ENCODE results near the gene TNFAIP8L1.

DNA sequence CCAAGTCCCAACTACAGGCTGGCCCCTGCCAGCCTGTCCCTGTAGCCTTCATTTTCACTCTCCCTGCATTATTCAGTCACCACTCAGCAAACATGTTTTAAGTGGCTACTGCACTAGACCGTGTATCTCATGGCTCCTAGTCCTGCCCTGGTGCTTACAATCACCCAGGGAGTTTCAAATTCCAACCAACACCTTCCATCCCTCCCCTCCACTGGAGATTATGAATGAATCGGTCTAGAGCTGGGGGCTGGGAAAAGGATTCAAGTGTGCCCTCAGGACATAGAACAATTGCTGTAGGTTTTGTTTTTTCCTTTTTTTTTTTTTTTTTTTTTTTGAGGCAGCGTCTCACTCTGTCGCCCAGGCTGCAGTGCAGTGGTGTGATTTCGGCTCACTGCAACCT, 15.0 kb upstream of the TNFAIP8L1 start:
- TF ChIP-seq, protein P1, sequence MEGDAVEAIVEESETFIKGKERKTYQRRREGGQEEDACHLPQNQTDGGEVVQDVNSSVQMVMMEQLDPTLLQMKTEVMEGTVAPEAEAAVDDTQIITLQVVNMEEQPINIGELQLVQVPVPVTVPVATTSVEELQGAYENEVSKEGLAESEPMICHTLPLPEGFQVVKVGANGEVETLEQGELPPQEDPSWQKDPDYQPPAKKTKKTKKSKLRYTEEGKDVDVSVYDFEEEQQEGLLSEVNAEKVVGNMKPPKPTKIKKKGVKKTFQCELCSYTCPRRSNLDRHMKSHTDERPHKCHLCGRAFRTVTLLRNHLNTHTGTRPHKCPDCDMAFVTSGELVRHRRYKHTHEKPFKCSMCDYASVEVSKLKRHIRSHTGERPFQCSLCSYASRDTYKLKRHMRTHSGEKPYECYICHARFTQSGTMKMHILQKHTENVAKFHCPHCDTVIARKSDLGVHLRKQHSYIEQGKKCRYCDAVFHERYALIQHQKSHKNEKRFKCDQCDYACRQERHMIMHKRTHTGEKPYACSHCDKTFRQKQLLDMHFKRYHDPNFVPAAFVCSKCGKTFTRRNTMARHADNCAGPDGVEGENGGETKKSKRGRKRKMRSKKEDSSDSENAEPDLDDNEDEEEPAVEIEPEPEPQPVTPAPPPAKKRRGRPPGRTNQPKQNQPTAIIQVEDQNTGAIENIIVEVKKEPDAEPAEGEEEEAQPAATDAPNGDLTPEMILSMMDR (optimal IDR thresholded peaks at IDR 0.05 in 1 of 3, IDR thresholded peaks at IDR 0.05 in 1 of 3, conservative IDR thresholded peaks at IDR 0.05 in 1 of 3; ENCODE audit: extremely low read depth in 1 of 3, insufficient read depth in 2 of 3, low read length in 3 of 3): no peak
- no peak for TF ChIP-seq EZH2 (IDR thresholded peaks at IDR 0.05; ENCODE audit: low read length)

Measured in keratinocyte (primary cell).